Fibroblast of peridontal ligament (primary cell): ENCODE data around the gene TBC1D9B.
"Not testable (repeated sequence)": the region's sequence is repeated elsewhere in the genome, so short reads cannot be mapped to it uniquely, and the experiment has no call there.

ENCODE experiments used
- DNase-seq: peaks from one replicate; pipeline ENCODE4 v3.0.0-alpha.2; 2010; ENCODE audit errors: extremely low read depth

Gene TBC1D9B

DNA sequence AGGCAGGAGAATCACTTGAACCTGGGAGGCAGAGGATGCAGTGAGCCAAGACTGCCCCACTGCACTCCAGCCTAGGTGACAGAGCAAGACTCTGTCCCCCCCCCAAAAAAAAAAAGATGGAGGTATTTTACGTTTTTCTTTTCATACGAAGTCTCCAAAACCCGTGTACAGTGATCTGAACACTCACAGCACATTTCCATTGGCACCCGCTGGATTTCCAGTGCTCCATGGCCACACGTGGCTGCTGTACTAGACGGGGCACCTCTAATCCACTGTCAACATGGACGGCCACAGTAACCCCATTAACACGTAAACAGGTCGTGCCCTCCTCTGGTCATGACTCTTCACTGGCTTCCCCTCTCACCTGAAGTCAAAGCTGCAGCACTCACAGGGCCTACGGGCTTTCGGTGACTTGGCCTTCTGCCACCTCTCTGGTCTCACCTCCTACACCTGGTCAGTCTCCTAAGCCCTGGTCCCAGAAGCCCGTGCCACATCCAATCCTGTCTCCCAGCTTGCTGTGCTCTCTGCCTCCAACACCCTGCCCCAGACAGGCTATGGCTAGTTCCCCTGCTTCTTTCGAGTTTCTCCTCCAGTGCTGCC, 22.1 kb downstream of the TBC1D9B start:
- no peak for DNase-seq

DNA sequence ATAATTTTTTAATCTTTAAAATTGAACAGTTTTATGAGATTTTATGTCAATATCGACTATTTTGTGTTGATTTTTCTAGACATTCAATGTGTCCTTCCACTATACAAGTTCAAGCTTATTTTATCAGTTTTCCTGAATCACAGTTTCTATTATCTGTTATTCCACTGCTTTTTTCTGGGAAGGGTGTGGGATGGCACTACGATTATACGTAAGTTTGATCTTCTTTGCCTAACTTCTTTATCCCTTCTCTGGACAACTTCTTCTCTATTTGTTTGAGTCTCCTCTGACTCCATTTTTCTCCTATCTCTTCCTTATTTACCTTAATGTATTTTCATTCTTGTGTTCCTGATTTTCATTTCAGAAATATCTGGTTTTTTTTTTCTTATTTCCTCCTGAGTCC, 24.5 kb downstream of the TBC1D9B start:
- DNase-seq, result no peak

DNA sequence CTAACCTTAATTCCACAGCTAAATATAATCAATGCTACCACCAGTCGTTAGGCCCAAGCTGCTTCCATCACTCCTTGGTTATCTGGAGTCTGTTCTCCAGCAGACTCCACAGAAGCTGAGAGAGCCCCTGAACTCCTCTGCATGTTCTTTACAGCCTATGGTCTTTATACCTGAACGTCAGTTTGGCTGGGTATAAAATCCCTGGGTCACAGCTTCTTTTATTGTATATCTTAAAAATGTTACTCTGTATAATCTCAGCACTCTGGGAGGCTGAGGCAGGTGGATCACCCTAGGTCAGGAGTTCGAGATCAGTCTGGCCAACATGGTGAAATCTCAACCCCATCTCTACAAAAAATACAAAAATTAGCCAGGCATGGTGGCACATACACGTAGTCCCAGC, 25.4 kb downstream of the TBC1D9B start:
- DNase-seq, result no peak

DNA sequence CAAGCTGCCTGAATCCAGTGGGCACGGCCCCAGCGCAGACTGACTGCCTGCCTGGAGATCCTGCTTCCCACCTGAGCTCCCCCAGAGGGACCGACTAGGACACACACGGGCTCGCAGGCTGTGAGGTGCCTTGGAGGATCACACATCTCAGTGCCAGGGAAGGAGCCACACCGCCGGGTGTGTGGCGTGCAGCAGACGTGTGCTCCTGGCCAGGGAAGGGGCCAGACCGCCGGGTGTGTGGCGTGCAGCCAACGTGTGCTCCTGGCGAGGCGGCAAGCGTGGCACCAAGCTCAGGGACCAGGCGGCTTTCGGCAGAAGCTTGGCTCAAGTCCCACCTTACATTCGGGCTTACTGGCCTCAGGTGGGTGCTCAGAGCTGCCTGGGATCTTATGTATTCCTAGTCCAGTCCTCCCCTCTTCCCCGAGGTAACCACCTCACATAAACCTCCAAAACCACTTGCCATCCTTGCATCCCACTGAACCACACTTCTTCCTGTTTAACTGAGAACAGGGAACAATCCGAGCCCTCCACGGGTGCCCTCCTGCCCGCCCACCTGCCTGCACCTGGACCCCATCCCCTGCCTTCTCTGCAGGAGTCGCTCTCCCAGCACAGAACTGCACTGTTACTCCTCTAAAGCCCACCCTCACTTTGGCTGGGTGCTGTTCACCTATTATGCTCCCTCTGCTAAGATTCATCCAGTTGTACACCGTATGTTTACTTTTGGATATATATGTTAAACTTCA, 26.7 kb downstream of the TBC1D9B start:
- no peak for DNase-seq

DNA sequence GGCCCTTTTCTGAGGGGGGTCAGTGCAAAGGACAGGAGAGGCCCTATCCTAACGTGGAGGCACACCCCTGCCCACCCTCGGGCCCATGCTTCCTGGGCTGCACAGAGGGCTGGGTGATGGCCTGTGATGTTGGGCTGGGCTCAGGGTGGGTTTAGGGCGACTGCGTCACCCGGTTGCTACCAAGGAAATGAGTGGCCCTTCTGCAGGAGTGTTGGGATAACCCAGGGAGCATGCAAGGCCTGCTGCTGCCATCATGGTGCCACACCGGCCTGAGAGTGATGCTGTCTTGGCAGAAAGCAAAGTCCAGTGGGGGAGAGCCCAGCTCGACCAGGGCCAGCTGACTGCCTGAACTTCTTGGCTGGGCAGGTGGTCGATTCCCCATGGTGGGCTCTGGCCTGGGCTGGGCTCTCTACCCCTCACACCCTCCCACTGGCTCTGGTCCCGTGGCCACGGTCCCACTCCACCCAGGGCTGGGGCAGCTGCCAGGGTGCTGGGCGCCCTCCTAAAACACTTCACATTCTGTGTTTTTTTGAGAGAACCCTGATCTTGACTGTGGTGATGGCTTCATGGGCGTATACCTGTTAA, 27.5 kb downstream of the TBC1D9B start:
- DNase-seq, result no peak

DNA sequence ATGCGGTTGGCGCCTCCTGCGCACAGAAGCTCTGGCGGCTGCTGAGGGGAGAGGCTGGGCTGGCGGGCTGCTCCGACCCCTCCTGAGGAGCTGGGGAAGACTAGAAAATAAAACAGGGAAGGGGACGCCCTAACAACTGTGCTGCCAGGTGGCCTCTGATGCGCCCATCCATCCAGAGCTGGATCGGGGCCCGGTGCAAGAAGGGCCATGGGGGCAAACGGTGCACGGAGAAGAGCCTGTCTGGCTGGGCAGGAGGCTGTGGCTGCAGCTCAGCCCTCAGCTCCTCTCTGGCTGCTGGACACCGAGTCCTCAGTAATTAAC, 28.0 kb downstream of the TBC1D9B start:
- DNase-seq, result no peak

DNA sequence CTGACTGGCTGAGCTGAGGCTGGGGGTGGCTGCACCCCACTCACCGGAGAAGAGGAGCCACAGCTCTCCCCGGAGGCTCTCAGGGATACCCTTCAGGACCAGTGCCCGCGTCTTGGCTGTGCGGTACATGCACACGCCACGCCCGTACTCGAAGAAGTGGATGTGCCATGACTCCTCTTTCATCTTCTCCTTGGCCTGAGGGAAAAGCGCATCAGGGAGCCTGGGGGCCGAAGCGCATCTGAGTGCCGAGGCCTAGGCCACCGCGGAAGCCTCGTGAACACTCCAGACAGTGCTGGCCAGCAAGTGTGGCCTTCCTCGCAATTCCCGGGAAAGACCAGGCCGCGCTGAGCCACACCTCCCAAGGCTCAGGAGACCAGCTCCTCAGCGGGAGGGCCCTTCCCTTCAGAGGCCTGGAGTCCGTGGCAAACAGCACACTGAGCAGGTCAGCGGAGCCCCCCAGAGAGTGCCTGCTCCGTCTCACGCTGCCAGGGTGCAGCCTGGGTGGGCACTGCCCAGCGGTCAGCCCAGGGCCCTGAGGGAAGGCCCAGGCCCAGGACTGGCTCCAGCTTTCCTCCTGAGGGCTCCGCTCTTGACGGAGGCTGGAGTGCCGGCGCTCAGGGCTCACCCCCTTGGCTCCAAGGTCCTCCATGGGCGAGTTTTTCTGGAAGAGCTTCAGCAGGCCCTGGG, 28.6 kb downstream of the TBC1D9B start:
- DNase-seq, result no peak

DNA sequence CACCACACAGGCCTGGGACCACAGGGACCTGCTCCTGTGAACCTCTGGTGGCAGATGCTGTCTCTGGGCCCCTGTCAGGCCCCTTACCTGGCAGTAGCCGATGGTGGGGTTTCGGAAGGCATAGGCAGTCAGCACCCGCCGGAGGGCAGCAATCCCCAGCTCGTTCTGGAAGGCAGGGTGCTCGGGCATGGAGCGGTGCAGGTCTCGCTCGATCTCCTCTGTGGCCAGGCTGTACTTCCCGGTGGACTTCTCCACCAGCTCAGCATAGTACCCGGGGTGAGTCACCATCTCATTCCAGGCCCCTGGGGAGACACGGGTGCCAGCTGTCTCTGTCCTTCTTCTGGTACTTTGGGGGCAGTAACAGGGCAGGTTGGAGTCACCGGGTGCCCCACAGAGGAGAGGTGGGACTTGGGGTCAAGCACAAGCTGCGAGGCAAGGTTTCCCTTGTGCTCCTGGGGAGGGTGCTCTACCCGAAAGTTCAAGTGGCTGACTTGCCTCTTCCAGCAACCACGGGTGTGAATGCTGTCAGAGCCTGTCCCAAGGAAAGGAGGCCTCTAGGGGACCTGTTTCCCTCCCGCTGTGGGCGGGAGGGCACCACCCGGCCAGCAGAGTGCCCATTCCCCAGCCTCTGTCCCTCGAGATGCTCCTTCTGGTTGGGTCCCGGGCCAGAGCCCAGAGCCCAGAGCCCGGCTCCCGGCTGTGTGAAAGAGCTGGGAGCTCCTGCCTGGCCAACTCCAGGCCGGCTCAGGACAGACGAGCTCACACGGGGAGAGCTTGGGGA, 29.3 kb downstream of the TBC1D9B start:
- DNase-seq, result no peak

DNA sequence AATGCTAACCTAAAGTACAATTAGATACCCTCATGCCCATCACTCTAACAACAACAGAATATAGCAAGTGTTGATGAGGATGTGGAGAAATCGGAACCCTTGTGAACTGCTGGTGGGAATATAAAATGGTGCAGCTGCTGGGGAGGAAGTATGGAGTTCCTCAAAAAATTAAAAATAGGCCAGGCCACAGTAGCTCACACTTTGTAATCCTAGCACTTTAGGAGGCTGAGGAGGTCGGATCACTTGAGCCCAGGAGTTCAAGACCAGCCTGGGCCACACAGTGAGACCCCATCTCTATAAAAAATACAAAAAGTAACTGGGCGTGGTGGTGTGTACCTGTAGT, 31.1 kb downstream of the TBC1D9B start:
- no peak for DNase-seq

DNA sequence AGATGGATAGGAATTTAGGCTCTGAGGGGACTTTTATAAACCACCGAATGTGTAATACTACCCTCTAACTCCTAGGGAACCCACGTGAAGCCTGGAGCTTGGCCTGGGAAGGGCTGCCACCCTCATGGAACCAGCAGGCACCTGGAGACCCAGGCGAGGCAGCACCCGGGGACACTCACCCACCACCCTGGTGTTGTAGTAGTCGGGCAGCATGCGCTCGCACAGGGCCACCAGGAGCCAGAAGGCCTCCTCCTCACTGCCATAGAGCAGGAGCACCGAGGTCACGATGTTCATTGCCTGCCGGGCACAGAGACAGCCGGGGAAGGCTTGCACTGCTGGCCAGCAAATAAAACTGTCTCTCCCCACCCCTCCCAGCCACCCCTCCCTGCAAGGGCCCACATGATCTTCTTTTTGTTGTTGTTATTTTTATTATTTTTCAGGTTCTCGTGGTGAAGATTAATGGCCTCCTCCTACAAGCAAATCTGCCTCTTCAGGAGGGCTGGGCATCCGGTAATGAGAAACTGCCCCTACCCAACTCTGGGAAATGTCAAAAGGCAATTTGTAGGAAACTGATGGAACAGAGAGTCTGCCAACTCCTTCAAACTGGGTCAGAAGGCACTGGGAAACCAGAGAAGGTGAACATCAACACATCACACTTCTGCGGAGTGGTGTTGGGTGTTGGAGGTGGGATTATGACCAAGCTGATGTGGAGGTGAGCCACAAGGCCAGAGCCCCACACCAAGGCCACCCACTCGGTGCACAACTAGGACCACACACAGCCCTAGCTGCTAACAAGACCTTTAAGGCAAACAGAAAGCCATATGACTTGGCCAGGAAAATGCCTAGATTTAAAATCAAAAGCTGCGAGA, 31.7 kb downstream of the TBC1D9B start:
- DNase-seq, result no peak

DNA sequence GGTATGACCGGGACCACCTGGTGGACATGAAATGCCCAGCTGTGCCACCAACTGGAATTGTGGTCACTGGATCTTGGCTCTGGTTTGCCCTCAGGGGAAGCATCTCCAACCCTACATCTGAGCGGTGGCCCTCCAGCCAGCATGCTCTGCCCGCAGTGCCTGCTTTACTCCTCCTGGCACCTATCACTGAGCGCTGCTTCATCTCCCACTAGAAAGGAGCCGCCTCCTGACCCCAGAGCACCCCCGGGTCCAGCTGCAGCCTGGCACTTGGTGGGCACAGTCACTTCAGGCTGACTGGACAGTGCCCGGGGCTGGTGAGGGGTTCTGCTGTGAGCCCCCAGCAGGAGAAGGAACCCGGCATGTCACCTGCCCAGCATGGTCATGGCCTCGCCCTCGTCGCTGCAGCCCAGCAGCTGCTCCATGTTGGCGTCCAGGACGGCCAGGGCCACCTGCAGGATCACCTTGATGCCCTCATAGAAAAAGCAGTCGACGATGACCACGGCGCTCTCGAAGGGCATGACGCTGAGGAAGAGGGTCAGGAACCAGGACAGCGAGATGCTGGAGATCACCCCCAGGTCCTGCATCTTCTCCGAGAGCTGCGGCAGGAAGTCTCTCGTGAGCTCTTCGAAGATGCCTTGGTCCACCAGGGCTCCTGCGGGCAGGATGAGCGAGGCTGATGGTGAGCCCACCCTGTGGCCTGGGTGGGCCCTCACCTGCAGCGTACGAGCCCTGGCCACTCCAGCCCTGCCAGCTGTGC, 33.0 kb downstream of the TBC1D9B start:
- no peak for DNase-seq

DNA sequence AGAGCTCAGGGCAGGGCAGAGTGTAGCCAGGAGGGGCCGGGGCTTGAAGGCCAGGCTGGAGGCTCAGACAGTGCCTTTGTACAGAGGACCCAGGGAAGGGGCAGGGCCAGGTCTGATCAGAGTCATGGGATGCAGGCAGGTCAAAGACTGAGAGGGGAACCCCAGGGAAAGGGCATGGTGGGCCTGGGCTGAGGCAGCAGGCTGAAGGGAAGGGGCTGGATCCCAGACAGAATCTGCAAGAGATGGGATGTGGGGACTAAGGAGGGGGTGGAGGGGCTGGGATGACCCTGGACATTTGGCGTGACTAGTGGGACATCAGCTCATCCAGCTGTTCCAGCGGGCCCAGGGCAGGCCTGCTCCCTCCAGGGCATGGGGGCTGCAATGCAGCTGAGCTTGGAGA, 33.6 kb downstream of the TBC1D9B start:
- no peak for DNase-seq

DNA sequence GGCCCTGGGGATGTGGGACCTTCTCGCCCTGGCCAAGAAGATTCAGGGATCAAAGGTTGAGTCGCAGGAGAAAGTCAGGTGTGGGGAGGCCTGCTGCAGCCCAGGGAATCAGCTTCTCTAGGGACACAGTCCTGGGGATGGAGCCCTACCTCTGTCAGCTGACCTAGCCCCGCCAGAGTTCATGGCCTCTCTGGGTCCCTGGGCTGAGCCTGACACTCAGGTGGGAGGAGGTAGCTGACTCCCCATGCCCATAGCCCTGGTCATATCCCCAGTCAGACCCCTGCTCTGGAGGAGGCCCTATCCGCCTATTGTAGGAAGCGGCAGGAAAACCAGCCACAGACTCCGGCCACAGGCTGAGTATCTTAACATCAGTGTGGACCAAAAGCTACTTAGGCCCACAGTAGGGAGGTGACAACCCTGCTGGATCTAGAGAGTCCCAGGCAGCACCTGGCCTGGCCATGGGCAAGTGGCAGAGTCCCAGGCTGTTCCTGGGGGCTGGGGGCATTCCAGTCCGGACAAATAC, 34.0 kb downstream of the TBC1D9B start:
- DNase-seq, result no peak

DNA sequence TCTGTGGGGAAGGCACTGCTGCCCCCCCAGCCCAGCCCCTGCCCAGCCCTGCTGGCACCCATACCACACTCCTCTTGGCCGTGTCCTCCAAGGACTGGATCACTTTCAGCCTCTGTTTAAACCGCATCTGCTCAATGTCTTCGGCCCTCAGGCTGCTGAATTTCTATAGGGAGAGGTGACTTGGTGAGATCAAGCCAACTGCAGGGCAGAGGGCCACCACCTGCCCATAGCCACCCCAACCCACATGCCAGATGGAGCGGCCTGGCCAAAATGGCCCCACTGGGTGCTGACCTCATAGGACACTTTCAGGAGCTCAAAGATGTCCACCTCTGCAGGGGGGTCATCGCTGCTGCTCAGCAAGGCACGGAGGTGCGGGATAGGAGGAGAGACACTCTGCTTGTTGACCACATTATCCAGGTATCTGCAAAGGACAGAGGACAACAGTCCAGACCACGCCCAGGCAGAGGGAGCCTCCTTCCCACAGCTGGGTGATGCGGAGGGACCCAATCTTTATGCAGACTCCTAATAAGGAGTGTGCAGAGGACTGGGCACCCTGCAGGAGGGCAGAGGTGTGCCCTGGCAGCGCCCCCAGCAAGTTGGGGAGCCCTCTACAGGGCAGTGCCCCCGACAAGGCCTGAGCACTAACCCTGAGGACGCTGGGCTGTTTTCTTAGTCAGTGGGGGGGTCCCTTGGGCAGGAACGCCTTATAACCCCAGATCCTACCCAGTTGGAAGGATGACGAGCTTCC, 34.7 kb downstream of the TBC1D9B start:
- DNase-seq, result no peak

DNA sequence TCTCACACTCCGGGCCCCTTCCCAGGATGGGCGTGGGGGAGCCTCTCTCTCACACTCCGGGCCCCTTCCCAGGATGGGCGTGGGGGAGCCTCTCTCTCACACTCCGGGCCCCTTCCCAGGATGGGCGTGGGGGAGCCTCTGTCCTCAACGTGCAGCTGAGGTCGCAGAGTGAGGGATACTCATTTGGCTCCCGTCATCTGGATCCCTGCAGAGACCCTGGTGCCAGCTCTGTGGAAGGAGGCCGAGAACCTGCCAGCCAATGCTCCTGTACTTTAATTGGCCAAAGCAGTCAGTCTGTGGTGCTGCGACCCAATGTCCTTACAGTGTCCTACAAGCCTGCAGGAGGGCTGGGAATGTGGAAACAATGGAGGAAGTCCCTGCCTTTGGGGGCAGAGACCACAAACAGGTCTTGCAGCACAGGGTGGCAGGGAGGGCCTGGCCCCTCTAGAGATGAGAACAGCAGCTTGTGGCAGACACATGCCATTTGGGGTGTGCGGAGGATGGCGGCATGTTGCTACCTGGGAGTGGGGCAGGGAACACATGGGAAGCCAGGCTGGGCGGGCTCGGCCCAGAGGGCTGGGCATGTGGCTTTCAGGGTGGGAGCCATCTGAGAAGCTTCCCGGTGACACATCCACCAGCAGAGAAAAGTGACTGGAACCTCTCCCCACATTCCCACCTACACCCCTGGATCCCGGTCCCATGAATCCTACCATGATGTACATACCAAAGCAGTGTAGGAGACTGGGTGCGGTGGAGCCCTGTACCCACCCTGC, 35.5 kb downstream of the TBC1D9B start:
- no peak for DNase-seq

DNA sequence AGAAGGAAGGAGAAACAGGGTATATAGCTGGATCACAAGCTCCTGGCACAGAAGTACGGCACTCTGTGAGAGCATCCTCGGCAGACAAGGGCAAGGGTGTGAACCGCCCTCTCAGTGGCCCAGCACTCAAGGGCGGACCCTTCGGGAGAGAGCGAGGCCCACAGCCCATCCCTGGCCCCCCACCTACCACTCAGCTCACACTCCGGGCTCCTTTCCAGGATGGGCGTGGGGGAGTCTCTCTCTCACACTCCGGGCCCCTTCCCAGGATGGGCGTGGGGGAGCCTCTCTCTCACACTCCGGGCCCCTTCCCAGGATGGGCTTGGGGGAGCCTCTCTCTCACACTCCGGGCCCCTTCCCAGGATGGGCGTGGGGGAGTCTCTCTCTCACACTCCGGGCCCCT, 36.2 kb downstream of the TBC1D9B start:
- not testable (repeated sequence) for DNase-seq

DNA sequence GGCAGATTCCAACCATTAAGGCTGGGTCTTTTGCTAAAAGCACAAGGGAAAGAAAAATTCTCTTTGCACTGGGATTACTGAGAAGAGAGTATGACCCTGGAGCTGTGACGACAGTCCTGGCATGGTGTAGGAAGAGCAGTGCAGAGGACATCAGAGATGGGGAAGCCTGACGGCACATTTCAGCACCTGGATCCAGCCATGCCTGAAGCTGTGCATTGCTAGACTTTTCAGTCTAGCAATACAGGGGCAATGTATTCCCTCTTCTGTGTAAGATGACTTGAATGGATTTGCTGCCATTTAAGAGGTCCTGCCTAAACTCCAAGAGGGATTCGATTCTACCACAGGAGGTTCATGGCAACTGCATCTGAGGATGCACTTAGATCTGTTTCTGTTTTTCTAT, 36.7 kb downstream of the TBC1D9B start:
- DNase-seq, result no peak

DNA sequence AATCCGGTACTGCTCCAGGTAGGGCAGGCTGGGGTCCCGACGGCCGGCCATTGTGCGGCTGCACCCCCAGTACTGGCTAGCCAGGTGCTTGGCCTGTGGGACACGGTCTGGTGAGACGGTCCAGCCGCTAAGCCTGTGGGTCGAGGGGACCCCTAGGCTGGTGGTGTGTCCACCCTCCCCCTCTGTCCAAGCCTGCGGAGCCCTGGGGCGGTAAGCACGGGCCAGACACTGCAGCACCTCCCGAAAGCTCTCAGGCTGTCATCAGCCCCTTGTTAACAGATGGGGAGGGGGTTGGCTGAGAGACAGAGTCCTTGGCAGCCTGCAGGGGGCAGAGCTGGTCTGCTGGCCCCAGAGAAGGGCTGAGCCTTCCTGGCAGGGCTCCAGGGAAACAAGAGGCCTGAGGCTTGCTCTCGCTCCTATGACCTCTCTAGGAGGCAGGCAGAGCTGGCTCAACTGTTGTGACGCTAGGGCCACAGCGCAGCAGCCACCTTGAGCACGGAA, 37.2 kb downstream of the TBC1D9B start:
- peak; percentile 32 for DNase-seq
